Measurements from ENCODE around the gene GNAQ. TPM values are rescaled to one million over a fixed set of nuclear protein-coding genes. Genes with fewer than 3 reads are reported as not detected.

GNAQ gene
- total and polyA plus RNA-seq, 2 donors (not counting 1 experiment from before 2014, with no cell fraction given), result 0.60 to 1.4 TPM

DNA sequence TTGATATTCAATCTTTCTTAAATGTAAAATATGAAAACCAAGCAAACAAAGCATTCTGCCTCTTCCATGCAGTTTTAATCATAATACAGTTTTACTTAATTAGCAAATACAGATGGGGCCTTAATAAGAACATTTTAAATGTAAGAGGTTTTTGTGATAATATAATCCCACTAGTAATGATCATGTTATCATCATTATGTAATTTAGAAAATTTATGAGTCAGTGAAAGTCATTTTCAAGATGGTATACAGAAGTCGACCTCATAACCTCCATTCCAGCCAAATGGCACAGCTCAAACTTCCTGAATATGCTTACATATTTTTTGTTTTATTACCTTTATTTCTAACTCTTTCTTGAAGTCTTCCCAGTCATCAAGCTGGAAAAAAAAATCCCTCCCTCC lies 281.3 kb downstream of the GNAQ start:
- Histone ChIP-seq H3K27me3 (replicated peaks in 1 of 4; ENCODE audit: control extremely low read depth in 1 of 4, control insufficient read depth in 3 of 4, insufficient read depth in 4 of 4, low read length in 3 of 4) (no peaks in the 10 kb centered on the region), H3K79me2 (ENCODE audit: control insufficient read depth, insufficient read depth, low read length) (no peaks in the 10 kb centered on the region), H3K9ac (ENCODE audit: low read length) (no peak overlapping the region), H2AFZ (ENCODE audit: insufficient read depth, low read depth, low read length, poor library complexity, severe bottlenecking) (no peak overlapping the region), H3K36me3 (replicated peaks in 1 of 2; ENCODE audit: control extremely low read depth in 1 of 2, control insufficient read depth in 1 of 2, extremely low read depth in 1 of 2, insufficient read depth in 2 of 2, low read length in 1 of 2) (no peaks in the 10 kb centered on the region), H3K4me3 (ENCODE audit: control extremely low read depth in 1 of 5, extremely low read depth in 1 of 5, insufficient read depth in 1 of 5, low read depth in 2 of 5, low read length in 4 of 5) (no peak overlapping the region), H3K9me3 (ENCODE audit: control extremely low read depth in 1 of 3, control insufficient read depth in 2 of 3, insufficient read depth in 1 of 3, low read length in 2 of 3) (no peaks in the 10 kb centered on the region), H3K27ac (ENCODE audit: low read length in 2 of 2) (no peak overlapping the region), H4K20me1 (ENCODE audit: control insufficient read depth, insufficient read depth, low read length, poor library complexity, severe bottlenecking) (no peaks in the 10 kb centered on the region), H3K4me2 (replicated peaks; ENCODE audit: low read depth, low read length, poor library complexity, severe bottlenecking) (no peak overlapping the region), H3K4me1 (ENCODE audit: control insufficient read depth in 2 of 2, insufficient read depth in 2 of 2, low read length in 2 of 2) (no peaks in the 10 kb centered on the region)
- CTCF ChIA-PET, result interaction anchor here (2.7 kb wide), 1 partner anchor 293 kb away, joined by 10 read pairs; no protein-coding TSS in a partner anchor
- no peak overlapping the region for H3K4me3 Mint-ChIP-seq
- no peaks in the 10 kb centered on the region for H3K9me3 Mint-ChIP-seq (ENCODE audit: insufficient read depth)
- H3K4me1 Mint-ChIP-seq, result no peaks in the 10 kb centered on the region
- WGBS (ENCODE audit: insufficient coverage), result no CpG with 5 or more reads among the region's 1 CpG
- ATAC-seq (ENCODE audit: low read depth), result no peak
- intact Hi-C loops (cut with micrococcal nuclease), result loop anchor here (5.0 kb wide), 1 partner anchor 293 kb away; no protein-coding TSS in a partner anchor
- no peak for DNase-seq
- POLR2A ChIA-PET, result no interaction called here
- H3K27me3 Mint-ChIP-seq, result peaks cover 2% of the 10 kb centered on the region
- TF ChIP-seq EZH2 (IDR thresholded peaks at IDR 0.05; ENCODE audit: borderline replicate concordance, insufficient read depth, low read depth, low read length, poor library complexity, severe bottlenecking), result no peak
- TF ChIP-seq, protein P1, sequence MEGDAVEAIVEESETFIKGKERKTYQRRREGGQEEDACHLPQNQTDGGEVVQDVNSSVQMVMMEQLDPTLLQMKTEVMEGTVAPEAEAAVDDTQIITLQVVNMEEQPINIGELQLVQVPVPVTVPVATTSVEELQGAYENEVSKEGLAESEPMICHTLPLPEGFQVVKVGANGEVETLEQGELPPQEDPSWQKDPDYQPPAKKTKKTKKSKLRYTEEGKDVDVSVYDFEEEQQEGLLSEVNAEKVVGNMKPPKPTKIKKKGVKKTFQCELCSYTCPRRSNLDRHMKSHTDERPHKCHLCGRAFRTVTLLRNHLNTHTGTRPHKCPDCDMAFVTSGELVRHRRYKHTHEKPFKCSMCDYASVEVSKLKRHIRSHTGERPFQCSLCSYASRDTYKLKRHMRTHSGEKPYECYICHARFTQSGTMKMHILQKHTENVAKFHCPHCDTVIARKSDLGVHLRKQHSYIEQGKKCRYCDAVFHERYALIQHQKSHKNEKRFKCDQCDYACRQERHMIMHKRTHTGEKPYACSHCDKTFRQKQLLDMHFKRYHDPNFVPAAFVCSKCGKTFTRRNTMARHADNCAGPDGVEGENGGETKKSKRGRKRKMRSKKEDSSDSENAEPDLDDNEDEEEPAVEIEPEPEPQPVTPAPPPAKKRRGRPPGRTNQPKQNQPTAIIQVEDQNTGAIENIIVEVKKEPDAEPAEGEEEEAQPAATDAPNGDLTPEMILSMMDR (IDR thresholded peaks at IDR 0.05), result no peak
- no peak overlapping the region for H3K27ac Mint-ChIP-seq

DNA sequence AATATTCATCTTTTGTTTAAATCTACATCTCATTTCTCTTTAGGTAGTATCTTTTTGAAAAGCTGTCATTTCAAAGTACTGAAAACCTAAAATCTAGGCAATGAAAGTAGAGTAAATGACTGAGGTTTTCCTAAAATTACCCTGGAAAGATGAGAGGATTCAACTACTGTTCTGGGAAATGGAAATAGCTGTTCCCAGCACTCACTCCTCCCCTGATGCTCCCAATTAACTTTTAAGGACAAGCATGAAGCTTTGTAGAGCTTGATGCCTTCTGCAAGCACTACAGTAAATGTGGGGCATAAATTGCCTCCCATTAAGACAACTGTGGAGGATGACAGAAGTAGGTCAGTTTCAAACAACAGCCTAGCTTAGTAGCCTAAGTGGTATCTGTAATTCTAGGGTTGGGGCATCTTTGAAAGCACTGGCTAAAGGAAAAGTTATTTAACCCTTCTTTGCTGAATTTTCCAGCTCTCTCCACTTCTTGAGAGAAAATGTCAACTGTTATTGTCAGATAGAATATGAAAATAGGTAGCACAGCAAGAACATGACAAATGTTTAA lies 283.3 kb downstream of the GNAQ start:
- CTCF ChIA-PET, result interaction anchor here (0.7 to 0.8 kb wide), 2 partner anchors 10 to 581 kb away, joined by 3 read pairs; no protein-coding TSS in a partner anchor

More for the DNA sequence above, 283.3 kb downstream of the GNAQ start:
- no peak for DNase-seq
- H3K9ac ChIP-seq (ENCODE audit: low read length), result no peak overlapping the region
- H2AFZ ChIP-seq (ENCODE audit: insufficient read depth, low read depth, low read length, poor library complexity, severe bottlenecking), result no peak overlapping the region
- H3K4me3 Mint-ChIP-seq, result no peak overlapping the region
- no peak overlapping the region for H3K27ac ChIP-seq (ENCODE audit: low read length in 2 of 2)
- peaks cover 10% of the 10 kb centered on the region for H3K27me3 Mint-ChIP-seq
- H3K4me1 ChIP-seq (ENCODE audit: control insufficient read depth in 2 of 2, insufficient read depth in 2 of 2, low read length in 2 of 2), result no peaks in the 10 kb centered on the region
- H4K20me1 ChIP-seq (ENCODE audit: control insufficient read depth, insufficient read depth, low read length, poor library complexity, severe bottlenecking), result no peaks in the 10 kb centered on the region
- H3K4me1 Mint-ChIP-seq, result no peaks in the 10 kb centered on the region
- no peaks in the 10 kb centered on the region for H3K9me3 Mint-ChIP-seq (ENCODE audit: insufficient read depth)
- POLR2A ChIA-PET, result no interaction called here
- no peak overlapping the region for H3K4me2 ChIP-seq (replicated peaks; ENCODE audit: low read depth, low read length, poor library complexity, severe bottlenecking)
- no peak for TF ChIP-seq EZH2 (IDR thresholded peaks at IDR 0.05; ENCODE audit: borderline replicate concordance, insufficient read depth, low read depth, low read length, poor library complexity, severe bottlenecking)
- TF ChIP-seq, protein P1 (IDR thresholded peaks at IDR 0.05), result no peak
- H3K27ac Mint-ChIP-seq, result no peak overlapping the region
- intact Hi-C loops (cut with micrococcal nuclease), result no loop called here
- H3K4me3 ChIP-seq (ENCODE audit: control extremely low read depth in 1 of 5, extremely low read depth in 1 of 5, insufficient read depth in 1 of 5, low read depth in 2 of 5, low read length in 4 of 5), result no peak overlapping the region
- ATAC-seq (ENCODE audit: low read depth), result no peak
- no peaks in the 10 kb centered on the region for H3K79me2 ChIP-seq (ENCODE audit: control insufficient read depth, insufficient read depth, low read length)
- H3K36me3 ChIP-seq (replicated peaks in 1 of 2; ENCODE audit: control extremely low read depth in 1 of 2, control insufficient read depth in 1 of 2, extremely low read depth in 1 of 2, insufficient read depth in 2 of 2, low read length in 1 of 2), result no peaks in the 10 kb centered on the region
- no peaks in the 10 kb centered on the region for H3K9me3 ChIP-seq (ENCODE audit: control extremely low read depth in 1 of 3, control insufficient read depth in 2 of 3, insufficient read depth in 1 of 3, low read length in 2 of 3)
- peaks cover 0 to 4% (median 0%) of the 10 kb centered on the region in 4 experiments for H3K27me3 ChIP-seq (replicated peaks in 1 of 4; ENCODE audit: control extremely low read depth in 1 of 4, control insufficient read depth in 3 of 4, insufficient read depth in 4 of 4, low read length in 3 of 4)

Data from B cell (primary cell).